ENCODE data around the gene CKAP2L.
"Not testable (repeated sequence)": the region's sequence is repeated elsewhere in the genome, so short reads cannot be mapped to it uniquely, and the experiment has no call there.

The CKAP2L gene

GRCh38 chr2:112706947-112707346 is 57.5 kb downstream of the CKAP2L start:
- DNase-seq (ENCODE audit: low read depth), result not testable (repeated sequence)

GRCh38 chr2:112706170-112706664 is 58.2 kb downstream of the CKAP2L start:
- DNase-seq (ENCODE audit: low read depth), result no peak

- no peak for DNase-seq (ENCODE audit: low read depth)
Observed at GRCh38 chr2:112705575-112705974, 58.8 kb downstream of the CKAP2L start.

- no peak for DNase-seq (ENCODE audit: low read depth)
Observed at GRCh38 chr2:112703684-112704083, 60.7 kb downstream of the CKAP2L start.

- DNase-seq (ENCODE audit: low read depth), result no peak
Observed at GRCh38 chr2:112701052-112701451, 63.4 kb downstream of the CKAP2L start.

GRCh38 chr2:112699984-112700667 is 64.3 kb downstream of the CKAP2L start:
- no peak for DNase-seq (ENCODE audit: low read depth)

- DNase-seq (ENCODE audit: low read depth), result no peak
Observed at GRCh38 chr2:112698834-112699515, 65.4 kb downstream of the CKAP2L start.

- DNase-seq (ENCODE audit: low read depth), result no peak
Observed at GRCh38 chr2:112694182-112694581, 70.2 kb downstream of the CKAP2L start.

GRCh38 chr2:112693596-112693995 is 70.8 kb downstream of the CKAP2L start:
- DNase-seq (ENCODE audit: low read depth), result no peak

GRCh38 chr2:112692918-112693317 is 71.5 kb downstream of the CKAP2L start:
- no peak for DNase-seq (ENCODE audit: low read depth)

- peak; percentile 21 for DNase-seq (ENCODE audit: low read depth)
Observed at GRCh38 chr2:112692495-112692911, 71.9 kb downstream of the CKAP2L start.

GRCh38 chr2:112691881-112692281 is 72.5 kb downstream of the CKAP2L start:
- no peak for DNase-seq (ENCODE audit: low read depth)

GRCh38 chr2:112690853-112691401 is 73.5 kb downstream of the CKAP2L start:
- peak; percentile 23 for DNase-seq (ENCODE audit: low read depth)

- DNase-seq (ENCODE audit: low read depth), result no peak
Observed at GRCh38 chr2:112688086-112688880, 76.1 kb downstream of the CKAP2L start.

GRCh38 chr2:112687522-112687921 is 76.9 kb downstream of the CKAP2L start:
- DNase-seq (ENCODE audit: low read depth), result no peak

All from stimulated activated CD8-positive, alpha-beta memory T cell treated with anti-CD3 and anti-CD28 coated beads, Interleukin-12 subunit alpha, Interleukin-12 subunit beta, amount 100 ng/mL, for 4 hours (primary cell).